HTERT RPE-1 (cell line): ENCODE results near the gene INSRR.

Experiments used
- in situ Hi-C: fragments of 300-500 bp; cut with MboI; formaldehyde crosslinking; loops from 4 replicates; pipeline ENCODE4 v1.14.3; 2020; ENCODE audit warnings: low sequenced_read_pairs

The INSRR gene

GRCh38 chr1:156876281-156876680 is 17.4 kb upstream of the INSRR start:
- in situ Hi-C loops = no loop called here

GRCh38 chr1:156875341-156875615 is 16.4 kb upstream of the INSRR start:
- in situ Hi-C loops = no loop called here

GRCh38 chr1:156874572-156875340 is 15.8 kb upstream of the INSRR start:
- in situ Hi-C loops = no loop called here

GRCh38 chr1:156874142-156874541 is 15.2 kb upstream of the INSRR start:
- in situ Hi-C loops = no loop called here

- in situ Hi-C loops = no loop called here
Observed at GRCh38 chr1:156873659-156874058, 14.7 kb upstream of the INSRR start.

GRCh38 chr1:156869455-156869854 is 10.5 kb upstream of the INSRR start:
- in situ Hi-C loops = no loop called here

GRCh38 chr1:156868341-156868740 is 9.4 kb upstream of the INSRR start:
- in situ Hi-C loops = no loop called here

- in situ Hi-C loops = no loop called here
Observed at GRCh38 chr1:156866249-156866909, 7.5 kb upstream of the INSRR start.

GRCh38 chr1:156865865-156866248 is 6.9 kb upstream of the INSRR start:
- in situ Hi-C loops = no loop called here

- in situ Hi-C loops = no loop called here
Observed at GRCh38 chr1:156865258-156865657, 6.3 kb upstream of the INSRR start.

GRCh38 chr1:156864796-156865195 is 5.9 kb upstream of the INSRR start:
- in situ Hi-C loops = no loop called here

- in situ Hi-C loops = no loop called here
Observed at GRCh38 chr1:156863631-156864030, 4.7 kb upstream of the INSRR start.

GRCh38 chr1:156862997-156863599 is 4.2 kb upstream of the INSRR start:
- in situ Hi-C loops = no loop called here

- in situ Hi-C loops = no loop called here
Observed at GRCh38 chr1:156862584-156862983, 3.7 kb upstream of the INSRR start.

- in situ Hi-C loops = no loop called here
Observed at GRCh38 chr1:156860628-156861423, 1.9 kb upstream of the INSRR start, which contains the start of gene NTRK1. TSS of gene NTRK1 (plus strand) at chr1:156860865. CDS start at chr1:156860935, 70 bp downstream.

GRCh38 chr1:156860113-156860627 is 1.3 kb upstream of the INSRR start:
- in situ Hi-C loops = no loop called here

GRCh38 chr1:156859523-156860112 is 701 bp upstream of the INSRR start:
- in situ Hi-C loops = no loop called here

GRCh38 chr1:156858555-156858956 is 361 bp downstream of the INSRR start:
- in situ Hi-C loops = no loop called here

- in situ Hi-C loops = no loop called here
Observed at GRCh38 chr1:156857532-156857931, 1.4 kb downstream of the INSRR start.

GRCh38 chr1:156856282-156856785 is 2.6 kb downstream of the INSRR start:
- in situ Hi-C loops = no loop called here

GRCh38 chr1:156854634-156855033 is 4.3 kb downstream of the INSRR start:
- in situ Hi-C loops = no loop called here
